GM11168 (cell line): Measurements from ENCODE around the gene GPR183.

Experiments
- in situ Hi-C: fragments of 300-500 bp; cut with MboI; formaldehyde crosslinking; loops from one replicate; pipeline ENCODE4 v1.12.0; 2022; ENCODE audit warnings: low sequenced_read_pairs; ENCODE audit not compliant: unreplicated experiment

Gene GPR183

DNA sequence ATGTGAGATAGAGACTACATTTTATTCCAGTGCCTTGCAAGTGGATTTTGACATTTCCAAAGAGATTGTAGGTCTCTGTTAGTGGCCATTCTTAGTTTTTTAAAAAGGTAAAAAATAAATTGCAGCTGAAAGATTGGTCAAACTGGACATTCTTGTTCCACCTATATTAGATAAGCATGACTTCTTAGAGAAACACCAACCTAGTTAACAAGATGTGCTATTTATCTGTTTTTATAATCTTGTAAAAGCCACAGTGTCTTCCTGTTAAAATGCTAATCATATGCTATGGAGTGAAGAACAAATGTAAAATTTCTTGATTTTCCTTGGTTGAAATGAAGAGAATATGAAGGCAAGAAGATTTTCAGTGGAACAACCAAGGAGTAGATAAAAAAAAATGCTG is 33.4 kb upstream of the GPR183 start:
- in situ Hi-C loops = no loop called here

DNA sequence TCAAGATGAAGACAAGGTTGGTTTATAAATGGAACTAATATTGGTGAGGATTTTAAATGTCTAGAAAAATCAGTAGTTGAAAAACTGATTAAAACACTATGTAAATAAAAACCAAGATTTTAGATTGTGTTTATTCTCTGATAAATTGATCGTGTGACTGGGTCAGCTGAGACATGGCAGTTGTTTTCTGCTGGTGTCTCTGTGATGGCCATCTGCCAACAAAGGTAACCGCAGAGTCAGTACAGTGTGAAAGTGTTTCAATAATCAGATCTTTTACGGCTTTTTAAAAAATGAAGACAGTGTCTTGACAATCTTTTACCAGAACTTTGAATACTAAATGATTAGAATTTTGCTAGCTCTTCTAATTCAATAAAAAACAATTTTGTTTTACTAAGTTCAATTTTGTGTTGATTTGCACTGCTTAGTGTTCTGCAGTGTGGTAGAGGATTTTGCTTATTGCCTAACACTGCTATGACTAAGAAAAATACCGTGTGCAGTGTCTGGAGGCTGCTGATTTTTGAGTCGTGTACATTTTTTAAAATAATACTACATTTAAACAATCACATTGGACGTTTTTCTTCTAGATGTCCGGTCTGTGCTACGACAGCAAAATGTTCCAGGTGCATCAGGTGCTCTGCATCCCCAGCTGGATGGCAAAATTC is 32.7 kb upstream of the GPR183 start:
- in situ Hi-C loops = no loop called here

DNA sequence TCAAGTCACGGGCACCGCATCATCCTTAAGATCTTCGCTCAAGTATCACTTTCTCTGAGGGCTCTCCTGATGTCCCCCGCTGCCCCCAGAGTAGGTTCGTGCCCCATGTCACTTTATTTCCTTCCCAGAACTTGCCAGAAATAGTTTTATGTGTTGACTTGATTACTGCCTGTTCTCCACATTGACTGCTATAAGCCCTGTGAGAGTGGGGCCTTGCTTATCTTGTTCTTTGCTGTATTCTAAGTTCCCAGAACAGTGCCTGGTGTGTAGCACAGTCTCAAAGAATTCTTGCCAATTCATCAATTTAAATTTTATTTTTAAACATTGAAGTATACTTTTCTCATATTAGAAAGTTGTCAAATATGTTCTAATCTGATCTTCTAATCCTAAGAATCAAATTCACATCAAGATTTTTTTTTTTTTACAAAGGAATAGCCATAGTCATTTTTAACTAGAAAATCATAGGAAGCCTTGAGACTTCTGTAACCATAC is 32.1 kb upstream of the GPR183 start:
- in situ Hi-C loops = no loop called here

DNA sequence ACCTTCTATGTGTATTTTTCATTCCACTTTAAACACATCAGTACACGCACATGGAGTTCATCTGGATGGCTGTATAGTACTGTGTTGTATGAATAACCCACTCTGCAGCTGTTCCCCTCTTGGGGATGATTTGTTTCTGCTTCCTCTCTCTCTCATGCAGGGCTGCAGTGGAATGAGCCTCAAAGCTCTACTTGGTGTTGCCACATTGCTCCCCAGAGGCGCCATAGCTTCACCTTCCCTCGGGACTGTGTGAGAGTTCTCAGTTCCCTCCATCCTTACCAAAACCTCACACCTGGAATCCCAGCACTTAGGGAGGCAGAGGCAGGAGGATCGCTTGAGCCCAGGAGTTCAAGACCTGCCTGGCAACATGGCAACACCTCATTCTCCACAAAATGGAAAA is 28.4 kb upstream of the GPR183 start:
- in situ Hi-C loops = no loop called here

DNA sequence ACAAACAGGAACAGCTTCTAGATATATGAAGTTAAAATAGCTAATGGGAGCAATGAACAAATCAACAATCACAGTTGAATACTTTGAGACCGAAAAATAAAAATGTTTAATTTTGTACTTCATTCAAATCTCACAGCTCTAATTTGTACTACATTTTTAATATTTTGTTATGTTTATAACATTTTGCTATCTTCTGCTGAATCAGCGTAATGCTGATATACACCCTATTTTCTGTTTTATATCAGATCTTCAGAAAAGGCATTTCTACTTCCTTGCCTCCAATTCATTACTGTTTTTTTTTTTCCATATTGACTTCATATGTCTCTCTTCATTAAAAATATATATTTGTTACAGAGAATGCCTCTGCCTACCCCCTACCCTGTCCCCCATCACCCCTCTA is 27.9 kb upstream of the GPR183 start:
- in situ Hi-C loops = no loop called here

DNA sequence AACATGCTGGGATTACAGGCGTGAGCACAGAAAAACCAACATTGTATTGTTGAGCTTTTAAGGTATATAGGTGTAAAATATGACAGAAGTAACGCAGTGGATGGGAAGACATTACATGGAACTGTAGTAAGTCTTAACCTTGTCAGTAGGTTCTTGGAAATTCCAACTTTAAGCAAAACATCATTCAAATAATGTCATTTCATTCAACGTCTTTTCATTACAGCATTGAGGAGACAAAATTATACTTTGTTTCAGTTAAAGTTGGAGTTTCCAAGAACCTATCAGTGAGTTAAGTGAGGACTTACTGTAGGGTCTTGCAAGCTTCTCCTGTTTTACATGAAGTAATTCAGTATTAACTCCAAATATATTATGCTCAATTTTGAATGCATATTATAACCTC is 27.0 kb upstream of the GPR183 start:
- in situ Hi-C loops = no loop called here

DNA sequence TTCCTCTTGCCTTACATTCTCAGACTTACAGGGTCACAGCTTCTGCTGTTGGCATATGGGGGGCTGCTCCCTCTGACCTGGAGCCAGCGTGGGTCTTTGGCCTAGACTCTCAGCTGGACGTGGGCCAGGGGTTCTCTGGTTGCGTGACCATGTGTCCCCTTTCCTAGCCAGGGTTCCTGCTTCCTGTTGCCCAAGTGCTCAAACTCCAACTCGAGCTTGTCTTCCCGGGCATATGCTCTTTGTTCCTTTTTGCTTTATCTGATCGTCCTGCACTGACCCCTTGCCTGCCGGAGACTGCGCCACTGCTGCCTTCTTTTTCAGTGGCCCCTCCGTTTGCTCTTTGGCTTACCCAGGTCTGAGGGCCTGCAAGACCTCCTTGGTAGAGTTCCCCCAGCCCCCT is 25.3 kb upstream of the GPR183 start:
- in situ Hi-C loops = no loop called here

DNA sequence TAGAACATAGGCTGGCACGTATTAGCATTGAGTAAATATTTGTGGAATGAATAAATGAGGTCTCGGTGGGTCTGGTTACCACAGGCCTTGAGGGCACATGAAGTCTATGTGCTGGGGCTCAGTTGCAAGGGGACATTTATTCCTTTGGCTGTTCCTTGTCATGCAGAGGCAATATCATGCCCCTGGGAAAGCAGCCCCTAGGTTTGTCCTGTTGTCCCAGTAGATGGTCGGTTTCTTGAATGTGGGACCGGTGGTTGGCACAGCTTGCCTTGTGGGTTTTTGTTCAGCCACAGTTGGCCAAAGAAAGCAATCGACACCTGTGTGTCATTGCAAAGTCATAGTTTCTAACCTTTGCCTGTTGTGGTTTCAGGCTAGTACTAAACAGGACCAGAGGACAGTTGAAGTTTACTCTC is 24.7 kb upstream of the GPR183 start:
- in situ Hi-C loops = no loop called here

DNA sequence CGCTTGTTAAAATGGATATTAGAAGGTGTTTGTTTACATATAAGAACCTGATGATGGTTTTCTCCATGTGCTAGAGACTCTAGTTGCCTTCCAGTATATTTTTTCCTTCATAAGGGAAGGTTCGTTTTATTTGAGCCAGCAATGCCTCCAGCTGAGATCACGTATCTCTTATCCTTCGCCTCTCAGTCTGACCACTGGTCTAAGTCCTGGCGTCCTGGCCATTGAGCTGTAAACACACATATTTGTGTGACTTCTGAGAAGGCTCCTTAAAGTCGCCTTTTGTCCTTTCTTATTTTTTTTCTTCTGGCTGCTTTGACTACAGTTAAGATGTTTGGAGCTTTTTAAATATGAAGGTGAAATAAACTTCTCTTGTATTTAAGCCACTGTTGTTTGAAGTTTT is 23.7 kb upstream of the GPR183 start:
- in situ Hi-C loops = no loop called here

DNA sequence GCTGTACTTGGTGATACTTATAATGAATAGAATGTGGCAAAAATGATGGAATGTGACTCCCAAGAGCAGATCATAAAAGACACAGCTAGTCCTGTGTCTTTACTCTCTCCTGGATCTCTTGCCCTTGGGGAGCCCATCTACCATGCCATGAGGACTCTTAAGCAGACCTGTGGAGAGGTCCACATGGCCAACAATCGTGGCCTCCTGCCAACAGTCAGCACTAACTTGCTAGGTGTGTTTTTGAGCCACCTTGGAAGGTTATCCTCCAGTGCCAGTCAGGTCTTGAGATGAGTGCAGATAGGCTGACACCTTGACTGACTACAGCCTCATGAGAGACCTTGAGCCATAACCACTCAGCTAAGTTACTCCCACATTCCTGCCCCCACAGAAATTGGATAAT is 22.3 kb upstream of the GPR183 start:
- in situ Hi-C loops = no loop called here

DNA sequence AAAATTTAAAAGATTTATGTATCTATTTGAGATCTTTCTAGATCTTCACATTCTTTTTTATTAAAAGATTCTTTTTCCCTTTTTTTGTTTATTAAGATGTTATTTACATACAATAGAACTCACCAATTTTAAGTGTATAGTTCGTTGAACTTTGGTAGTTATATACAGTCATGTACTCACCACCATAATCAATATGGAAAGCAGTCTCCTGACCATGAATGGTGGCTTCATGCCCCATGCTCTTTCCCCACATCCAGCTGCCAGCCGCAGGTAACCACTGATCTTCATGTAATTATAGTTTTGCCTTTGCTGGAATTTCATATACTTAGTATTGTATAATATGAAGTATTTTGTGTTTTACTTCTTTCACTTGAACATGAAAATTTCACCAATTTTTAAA is 20.6 kb upstream of the GPR183 start:
- in situ Hi-C loops = no loop called here

DNA sequence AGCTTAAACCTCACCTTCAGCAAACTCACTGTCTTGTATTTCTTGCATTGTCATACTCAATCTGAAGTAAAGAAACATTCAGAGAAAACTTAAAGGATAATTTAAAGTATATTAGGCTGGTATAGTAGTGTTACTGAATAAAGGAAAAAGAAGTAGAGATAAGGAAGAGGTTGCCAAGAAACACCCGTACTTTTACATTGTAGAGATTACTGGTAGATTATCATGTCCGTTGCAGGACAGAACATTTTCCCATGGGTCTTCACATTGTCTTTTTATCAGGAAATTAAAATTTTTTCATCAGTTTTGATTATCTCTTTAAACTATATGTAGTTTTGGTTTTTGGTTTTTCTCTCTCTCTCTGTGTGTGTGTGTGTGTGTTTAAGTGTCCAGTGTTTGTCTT is 19.9 kb upstream of the GPR183 start:
- in situ Hi-C loops = no loop called here

DNA sequence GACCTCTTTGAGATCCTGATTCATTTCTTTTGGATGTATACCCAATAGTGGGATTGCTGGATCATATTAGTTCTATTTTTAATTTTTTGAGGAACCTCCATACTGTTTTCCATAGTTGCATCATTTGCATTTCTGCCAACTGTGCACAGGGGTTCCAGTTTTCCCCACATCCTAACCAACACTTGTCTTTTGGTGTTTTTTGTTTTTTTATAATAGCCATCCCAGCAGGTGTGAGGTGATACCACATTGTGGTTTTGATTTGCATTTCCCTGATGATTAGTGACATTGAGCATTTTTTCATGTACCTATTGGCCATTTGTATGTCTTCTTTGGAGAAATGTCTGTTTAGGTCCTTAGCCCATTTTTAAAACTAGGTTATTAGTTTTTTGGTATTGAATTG is 18.8 kb upstream of the GPR183 start:
- in situ Hi-C loops = no loop called here

DNA sequence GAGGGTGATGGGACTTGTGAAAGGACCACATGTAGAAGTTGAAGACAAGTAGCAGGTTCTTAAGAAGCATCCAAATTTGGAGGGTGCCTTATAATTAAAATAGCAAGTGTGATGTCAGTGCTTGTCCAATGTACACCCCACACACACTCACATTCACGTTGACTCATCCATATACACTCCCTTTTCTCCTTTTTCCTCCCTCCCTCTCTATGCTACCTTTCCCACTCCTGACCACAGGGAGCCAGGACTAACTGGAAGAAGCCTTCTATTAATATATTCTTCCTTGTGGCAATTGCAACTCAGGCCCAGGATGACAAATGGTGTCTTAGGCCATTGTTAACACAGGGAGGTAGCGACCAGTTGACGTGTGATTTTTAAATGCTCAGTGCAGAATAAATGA is 16.3 kb upstream of the GPR183 start:
- in situ Hi-C loops = no loop called here

DNA sequence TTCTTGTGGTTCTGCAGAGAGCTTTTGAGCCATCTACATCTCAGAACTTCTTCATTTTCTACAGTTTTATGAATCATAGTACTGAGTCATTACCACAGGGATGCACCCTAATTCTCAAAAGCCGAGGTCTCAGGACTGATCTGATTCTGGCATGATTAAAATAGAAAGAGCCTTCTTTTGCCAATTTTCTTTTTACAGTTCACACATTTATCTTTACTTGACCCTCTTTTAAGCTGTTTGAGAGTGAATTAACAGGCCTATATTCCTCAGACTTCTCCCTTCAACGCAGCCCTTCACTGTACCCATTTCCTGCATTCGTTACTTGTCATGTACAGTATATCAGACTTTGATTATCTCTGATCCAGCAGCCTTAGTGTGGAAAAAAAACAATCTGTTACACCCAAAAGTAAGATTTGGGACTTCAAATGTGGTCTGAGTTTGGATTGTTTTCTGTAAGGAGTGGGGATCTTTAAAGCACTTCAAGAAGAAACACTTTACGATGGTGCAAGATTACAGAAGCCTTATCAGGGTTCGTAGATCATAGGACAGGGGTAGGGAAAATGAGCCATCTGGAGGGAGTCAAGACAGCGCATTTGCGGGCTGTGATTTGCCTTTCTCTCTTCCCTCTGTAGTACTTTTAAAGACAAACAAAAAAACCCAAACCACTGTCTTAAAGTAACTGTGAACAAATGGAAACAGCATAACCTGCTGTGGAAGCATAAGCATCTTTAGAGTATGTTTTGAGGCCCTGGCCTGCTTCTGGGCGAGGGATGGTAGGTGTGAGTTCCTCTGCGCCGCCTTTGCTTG is 15.3 kb upstream of the GPR183 start:
- in situ Hi-C loops = no loop called here

DNA sequence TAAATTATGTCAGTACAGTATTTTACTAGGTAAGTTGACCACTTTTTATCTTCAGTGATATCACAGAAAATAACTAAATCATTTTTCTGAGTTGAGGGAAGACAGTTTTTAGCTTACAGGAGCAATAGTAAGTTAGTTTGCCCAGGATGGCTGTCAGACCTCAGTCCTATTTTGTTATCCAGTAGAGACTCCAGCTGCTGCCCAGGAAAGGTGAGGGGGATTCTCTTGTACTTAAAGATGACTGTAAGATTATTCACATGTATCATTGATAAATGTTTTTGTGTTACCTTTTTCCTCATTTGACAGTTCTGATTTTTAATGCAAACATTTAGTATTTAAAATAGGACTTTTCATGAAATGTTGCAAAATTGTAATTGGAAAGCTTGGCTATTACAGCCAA is 14.5 kb upstream of the GPR183 start:
- in situ Hi-C loops = no loop called here

DNA sequence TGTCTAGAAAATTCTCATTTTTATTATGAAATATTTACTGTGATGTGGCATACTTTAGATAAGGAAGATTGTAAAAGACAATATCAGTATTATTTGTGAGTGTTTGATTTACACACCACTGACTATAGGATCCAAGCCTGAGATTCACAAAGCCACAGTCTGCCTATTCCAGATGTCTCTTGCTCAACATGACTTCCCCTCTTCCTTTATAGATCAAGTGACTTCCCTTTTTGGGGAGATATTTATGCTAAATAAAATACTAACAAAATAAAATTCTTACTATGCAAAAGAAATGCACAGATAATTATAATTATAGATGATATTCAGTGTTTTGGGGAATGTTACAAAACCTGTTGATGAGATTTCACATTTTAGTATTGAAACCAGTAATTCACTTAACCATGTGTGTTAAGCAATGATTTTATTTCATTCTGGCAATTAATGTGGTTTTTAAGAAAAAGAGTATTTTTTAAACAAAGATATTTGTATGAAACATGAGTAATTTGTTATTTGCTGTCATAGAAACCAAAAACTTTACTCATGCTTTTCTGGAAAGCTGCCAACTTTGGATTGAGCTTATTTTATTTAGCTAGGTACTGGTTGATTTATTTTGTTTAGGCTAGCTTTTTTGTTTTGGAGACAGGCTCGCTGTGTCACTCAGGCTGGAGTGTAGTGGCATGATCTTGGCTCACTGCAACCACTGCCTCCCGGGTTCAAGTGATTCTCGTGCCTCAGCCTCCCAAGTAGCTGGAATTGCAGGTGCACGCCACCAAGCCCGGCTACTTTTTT is 13.7 kb upstream of the GPR183 start:
- in situ Hi-C loops = no loop called here

DNA sequence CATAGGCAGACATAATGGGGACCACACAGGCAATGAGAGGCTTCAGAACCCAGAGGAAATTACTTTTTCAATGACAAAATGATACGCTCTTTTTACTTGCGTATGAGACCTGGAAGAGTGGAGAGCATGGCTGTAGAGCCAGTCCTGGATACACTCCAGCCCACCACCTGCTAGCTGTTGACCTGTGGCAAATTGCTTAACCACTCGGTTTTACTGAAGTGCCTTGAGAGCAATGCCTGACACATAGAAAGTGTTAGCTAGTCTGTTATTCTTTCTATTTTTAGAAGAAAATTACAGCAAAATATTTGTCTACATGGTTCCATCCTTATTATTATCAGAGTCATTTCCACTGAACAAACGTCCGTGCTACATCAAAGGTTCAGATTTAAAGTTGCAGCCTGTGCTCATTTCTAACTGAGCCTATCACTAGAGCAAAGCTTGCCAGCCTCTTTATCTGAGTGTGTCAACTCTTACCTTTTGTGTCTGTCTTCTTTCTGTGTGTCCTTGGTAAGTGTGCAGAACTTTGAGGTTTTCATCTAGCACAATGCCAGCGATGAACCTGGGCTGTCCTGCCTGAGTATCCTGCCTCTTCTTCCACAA is 9.6 kb upstream of the GPR183 start:
- in situ Hi-C loops = no loop called here

DNA sequence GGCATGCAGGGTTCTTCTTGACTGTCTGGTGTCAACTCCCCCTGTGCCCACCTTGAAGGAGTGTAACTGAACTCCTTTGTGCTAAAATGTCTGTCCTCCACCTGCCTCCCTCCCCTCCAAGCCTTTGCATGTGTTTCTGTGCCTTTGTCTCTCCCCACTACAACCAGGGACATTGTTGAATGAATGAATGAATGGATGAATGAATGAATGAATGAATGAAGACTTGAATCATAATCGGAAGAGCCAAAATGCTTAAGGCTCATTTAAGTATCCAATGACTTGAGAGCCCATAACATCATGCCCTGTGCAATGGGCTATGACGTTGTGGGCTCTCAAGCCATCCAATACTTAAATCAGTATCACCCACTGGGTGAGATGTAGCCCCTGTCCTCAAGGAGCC is 9.0 kb upstream of the GPR183 start:
- in situ Hi-C loops = no loop called here

DNA sequence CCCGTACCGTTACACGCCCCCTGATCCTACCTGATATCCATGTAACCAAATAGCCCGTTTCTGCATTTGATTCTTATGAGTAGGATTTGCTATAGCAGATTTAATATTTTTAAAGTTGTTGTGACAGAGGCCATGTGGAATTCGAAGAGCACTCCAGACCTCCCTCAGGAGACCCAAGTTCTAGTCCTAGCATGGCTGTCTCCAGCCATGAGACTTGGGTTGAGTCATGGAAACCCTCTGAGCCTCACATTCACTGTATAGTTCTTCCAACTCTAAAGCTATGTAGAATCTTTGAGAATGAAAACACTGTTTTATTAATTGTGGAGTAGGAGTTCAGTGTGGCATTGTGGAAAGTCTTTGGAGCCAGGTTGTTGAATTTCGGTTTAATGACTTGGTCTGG is 8.0 kb upstream of the GPR183 start:
- in situ Hi-C loops = no loop called here
